ENCODE results near the gene L2HGDH. TPM values are rescaled to one million over a fixed set of nuclear protein-coding genes. Genes with fewer than 3 reads are reported as not detected.
A peak's percentile ranks its signal among the peaks of the same experiment; 100 is the strongest.
"Not testable (repeated sequence)": the region's sequence is repeated elsewhere in the genome, so short reads cannot be mapped to it uniquely, and the experiment has no call there.

The L2HGDH gene
- total RNA-seq, 4 donors from 2014 or later: 2.0 to 16.2 (median 3.9) TPM

DNA sequence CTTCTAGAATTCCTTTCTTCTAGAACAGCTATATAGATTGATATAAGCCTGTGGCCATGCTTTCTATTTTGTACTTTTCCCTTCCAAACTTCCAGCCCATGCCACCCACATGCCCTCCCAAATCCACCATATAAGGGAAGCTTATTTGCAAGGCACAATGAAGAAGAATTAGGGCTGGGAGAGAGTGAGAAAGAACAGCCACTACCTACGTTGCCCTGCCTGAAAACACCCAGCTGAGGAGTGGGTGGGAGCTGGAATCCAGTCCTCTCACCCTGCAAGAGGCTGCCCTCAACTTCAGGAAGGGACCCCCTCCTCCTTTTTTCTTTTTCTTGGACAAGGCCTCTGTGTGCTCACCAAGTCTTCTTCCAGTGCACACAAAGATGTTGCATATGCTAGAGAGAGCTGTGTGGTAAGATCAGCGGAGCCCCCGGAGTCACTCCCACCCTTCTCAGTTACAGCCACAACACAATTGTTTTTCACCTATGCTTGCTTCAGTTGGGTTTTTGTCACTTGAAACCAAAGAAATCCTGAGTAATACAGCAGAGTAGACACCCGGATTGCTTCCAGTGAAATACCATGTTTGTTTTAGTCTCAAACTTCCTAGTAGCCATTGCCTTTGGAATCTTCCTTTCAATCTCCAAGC is 45.8 kb upstream of the L2HGDH start:
- no peak overlapping the region for H3K4me3 ChIP-seq
- peaks cover 0 to 4% (median 1%) of the 10 kb centered on the region in 4 donors for H3K4me1 ChIP-seq
- no peaks in the 10 kb centered on the region for H3K27me3 ChIP-seq
- peaks cover 0 to 19% (median 0%) of the 10 kb centered on the region in 3 donors for H3K36me3 ChIP-seq
- H3K9me3 ChIP-seq: no peaks in the 10 kb centered on the region
- DNase-seq (ENCODE audit: low spot score in 2 of 2): no peak
- TF ChIP-seq, protein P1, sequence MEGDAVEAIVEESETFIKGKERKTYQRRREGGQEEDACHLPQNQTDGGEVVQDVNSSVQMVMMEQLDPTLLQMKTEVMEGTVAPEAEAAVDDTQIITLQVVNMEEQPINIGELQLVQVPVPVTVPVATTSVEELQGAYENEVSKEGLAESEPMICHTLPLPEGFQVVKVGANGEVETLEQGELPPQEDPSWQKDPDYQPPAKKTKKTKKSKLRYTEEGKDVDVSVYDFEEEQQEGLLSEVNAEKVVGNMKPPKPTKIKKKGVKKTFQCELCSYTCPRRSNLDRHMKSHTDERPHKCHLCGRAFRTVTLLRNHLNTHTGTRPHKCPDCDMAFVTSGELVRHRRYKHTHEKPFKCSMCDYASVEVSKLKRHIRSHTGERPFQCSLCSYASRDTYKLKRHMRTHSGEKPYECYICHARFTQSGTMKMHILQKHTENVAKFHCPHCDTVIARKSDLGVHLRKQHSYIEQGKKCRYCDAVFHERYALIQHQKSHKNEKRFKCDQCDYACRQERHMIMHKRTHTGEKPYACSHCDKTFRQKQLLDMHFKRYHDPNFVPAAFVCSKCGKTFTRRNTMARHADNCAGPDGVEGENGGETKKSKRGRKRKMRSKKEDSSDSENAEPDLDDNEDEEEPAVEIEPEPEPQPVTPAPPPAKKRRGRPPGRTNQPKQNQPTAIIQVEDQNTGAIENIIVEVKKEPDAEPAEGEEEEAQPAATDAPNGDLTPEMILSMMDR (IDR thresholded peaks at IDR 0.05): no peak
- no peak for TF ChIP-seq EP300 (IDR thresholded peaks at IDR 0.05)
- WGBS, 2 donors: 78% methylated on average over 4 of the region's 4 CpGs
- no peak overlapping the region for H3K27ac ChIP-seq

DNA sequence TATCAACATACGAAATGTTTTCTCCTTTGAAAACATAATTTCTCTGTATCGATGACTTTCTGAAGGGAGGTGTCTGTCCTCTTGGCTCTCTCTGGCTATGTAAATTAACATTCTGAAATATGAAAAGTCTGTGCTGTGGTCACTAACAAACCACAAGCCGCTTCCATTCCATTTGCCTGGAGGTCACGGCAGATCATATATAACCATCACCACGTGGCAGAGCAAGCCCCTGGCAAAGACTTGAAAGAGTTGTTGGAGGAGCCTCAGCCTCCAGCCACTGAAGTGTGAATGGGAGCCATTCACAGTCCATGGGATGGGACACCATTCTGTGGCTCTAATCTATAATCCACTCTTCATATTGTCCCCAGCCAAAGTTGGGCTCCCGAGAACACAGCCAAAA is 45.1 kb upstream of the L2HGDH start:
- no peaks in the 10 kb centered on the region for H3K27me3 ChIP-seq
- H3K9me3 ChIP-seq: no peaks in the 10 kb centered on the region
- no peak overlapping the region for H3K4me3 ChIP-seq
- no peak overlapping the region for H3K27ac ChIP-seq
- no peak for TF ChIP-seq POLR2A (IDR thresholded peaks at IDR 0.05)
- no peak for TF ChIP-seq EP300 (IDR thresholded peaks at IDR 0.05)
- no peak for DNase-seq (ENCODE audit: low spot score in 2 of 2)
- peaks cover 0 to 8% (median 0%) of the 10 kb centered on the region in 4 donors for H3K4me1 ChIP-seq
- peaks cover 0 to 19% (median 0%) of the 10 kb centered on the region in 3 donors for H3K36me3 ChIP-seq
- 63 to 83% methylated on average over 6 of the region's 6 CpGs for WGBS, 2 donors

DNA sequence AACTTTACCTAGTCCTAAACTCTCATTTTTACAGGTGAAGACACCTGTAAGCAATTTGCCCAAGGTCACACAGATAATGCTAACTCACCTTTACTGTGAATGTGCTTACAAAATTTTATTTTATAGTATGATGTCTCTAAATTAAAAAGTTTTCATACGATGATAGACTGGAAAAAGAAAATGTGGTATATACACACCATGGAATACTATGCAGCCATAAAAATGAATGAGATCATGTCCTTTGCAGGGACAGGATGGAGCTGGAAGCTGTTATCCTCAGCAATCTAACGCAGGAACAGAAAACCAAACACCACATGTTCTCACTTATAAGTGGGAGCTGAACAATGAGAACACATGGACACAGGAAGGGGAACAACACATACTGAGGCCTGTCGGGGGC is 44.3 kb upstream of the L2HGDH start:
- not testable (repeated sequence) for H3K9me3 ChIP-seq; H3K27me3 ChIP-seq; H3K27ac ChIP-seq; DNase-seq (ENCODE audit: low spot score in 2 of 2); H3K4me3 ChIP-seq
- H3K4me1 ChIP-seq: peaks cover 0 to 12% (median 3%) of the 10 kb centered on the region in 4 donors
- peaks cover 0 to 19% (median 0%) of the 10 kb centered on the region in 3 donors for H3K36me3 ChIP-seq
- 85 to 91% methylated on average over 3 of the region's 3 CpGs for WGBS, 2 donors

GRCh38 chr14:50355692-50356091 is 43.7 kb upstream of the L2HGDH start:
- no peak overlapping the region for H3K4me3 ChIP-seq
- no peaks in the 10 kb centered on the region for H3K27me3 ChIP-seq
- TF ChIP-seq, protein P1 (IDR thresholded peaks at IDR 0.05): no peak
- TF ChIP-seq POLR2A (IDR thresholded peaks at IDR 0.05) (no peak), EP300 (IDR thresholded peaks at IDR 0.05) (no peak)
- H3K9me3 ChIP-seq: no peaks in the 10 kb centered on the region
- H3K36me3 ChIP-seq: peaks cover 0 to 19% (median 0%) of the 10 kb centered on the region in 3 donors
- no peak overlapping the region for H3K27ac ChIP-seq
- peaks cover 0 to 18% (median 5%) of the 10 kb centered on the region in 4 donors for H3K4me1 ChIP-seq
- WGBS, 2 donors: 83 to 96% methylated on average over 1 of the region's 1 CpG
- DNase-seq (ENCODE audit: low spot score in 2 of 2): no peak

GRCh38 chr14:50354527-50354926 is 42.5 kb upstream of the L2HGDH start:
- Histone ChIP-seq H3K27ac (no peak overlapping the region), H3K27me3 (no peaks in the 10 kb centered on the region), H3K4me3 (no peak overlapping the region), H3K9me3 (no peaks in the 10 kb centered on the region), H3K4me1 (peaks cover 0 to 19% (median 5%) of the 10 kb centered on the region in 4 donors), H3K36me3 (peaks cover 0 to 19% (median 0%) of the 10 kb centered on the region in 3 donors)
- DNase-seq (ENCODE audit: low spot score in 2 of 2): no peak
- 0 to 58% methylated on average over 1 of the region's 1 CpG for WGBS, 2 donors
- TF ChIP-seq, protein P1 (IDR thresholded peaks at IDR 0.05): no peak
- TF ChIP-seq POLR2A (IDR thresholded peaks at IDR 0.05) (no peak), EP300 (IDR thresholded peaks at IDR 0.05) (no peak)

DNA sequence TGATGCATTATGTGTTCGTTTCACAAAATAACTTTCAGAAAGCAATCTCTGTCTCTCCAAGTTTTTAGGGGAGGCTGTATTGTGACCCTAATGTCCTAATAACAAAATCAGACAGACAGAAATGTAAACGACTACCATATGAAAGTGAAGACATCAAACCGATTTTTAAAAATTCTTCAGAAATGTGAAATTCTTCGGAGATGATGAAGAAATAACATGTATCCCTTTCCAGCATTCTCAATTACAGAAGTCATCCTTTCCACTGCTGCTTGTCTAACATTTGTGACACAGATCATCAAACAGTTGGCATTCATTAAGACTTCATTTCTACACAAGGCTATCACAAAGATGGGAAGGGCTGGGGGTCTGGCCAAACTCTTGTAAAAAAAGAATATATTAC is 41.1 kb upstream of the L2HGDH start:
- Histone ChIP-seq H3K27ac (peak overlapping the region in 1 of 4 donors; percentile 32), H3K27me3 (no peaks in the 10 kb centered on the region), H3K36me3 (peaks cover 0 to 11% (median 0%) of the 10 kb centered on the region in 3 donors), H3K9me3 (no peaks in the 10 kb centered on the region), H3K4me1 (peaks cover 0 to 19% (median 5%) of the 10 kb centered on the region in 4 donors), H3K4me3 (no peak overlapping the region)
- no peak for DNase-seq (ENCODE audit: low spot score in 2 of 2)
- 31 to 47% methylated on average over 4 of the region's 4 CpGs for WGBS, 2 donors
- TF ChIP-seq POLR2A (IDR thresholded peaks at IDR 0.05): no peak
- TF ChIP-seq, protein P1 (IDR thresholded peaks at IDR 0.05): no peak
- TF ChIP-seq EP300 (IDR thresholded peaks at IDR 0.05): no peak
